ENCODE data around the gene KRT6A. TPM values are rescaled to one million over a fixed set of nuclear protein-coding genes. Genes with fewer than 3 reads are reported as not detected.

KRT6A gene
- total and polyA plus RNA-seq, 9 of the 15 experiments (the other 6 are each of a cell fraction or from before 2014, with no cell fraction given) = 0.26 TPM; not detected in 8

DNA sequence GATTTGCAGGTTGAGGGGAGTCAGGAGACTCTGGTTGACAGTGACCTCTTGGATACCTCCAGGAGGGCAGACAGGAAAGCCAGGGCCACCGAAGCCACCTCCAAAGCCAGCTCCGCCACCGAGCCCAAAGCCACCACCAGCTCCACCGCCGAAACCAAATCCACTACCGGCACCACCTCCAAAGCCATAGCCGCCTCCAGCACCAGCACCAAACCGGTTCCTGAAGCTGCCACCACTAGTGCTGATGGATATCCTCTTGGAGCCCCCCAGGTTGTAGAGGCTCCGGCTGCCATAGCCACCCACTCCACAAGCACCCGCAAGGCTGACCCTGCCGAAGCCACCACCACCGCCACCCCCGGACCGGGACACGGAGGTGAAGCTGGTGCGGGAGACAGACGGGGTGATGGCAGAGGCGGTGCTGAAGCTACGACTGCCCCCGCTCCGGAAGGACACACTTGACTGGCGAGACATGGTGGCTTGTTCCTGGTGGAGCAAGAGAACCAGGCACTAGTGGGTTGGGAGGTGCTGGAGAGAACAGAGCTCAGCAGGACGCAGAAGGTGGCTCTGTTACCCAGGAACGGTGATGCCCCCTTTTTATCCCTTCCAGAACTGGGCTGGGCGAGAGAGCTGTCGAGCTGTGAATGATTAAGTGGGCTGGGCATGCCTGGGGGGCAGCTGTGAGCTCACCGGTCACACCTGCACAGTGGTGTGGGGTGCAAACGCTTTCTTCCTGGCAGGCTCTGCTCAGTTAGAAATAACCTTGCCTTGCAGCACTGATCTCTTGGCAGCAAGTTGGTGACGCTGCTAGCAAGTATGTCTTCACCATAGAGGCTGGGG, 27.0 kb upstream of the KRT6A start, which contains the start of gene KRT5:
Gene KRT5, minus strand, starts transcription at position 569 of the 837 bp plus-strand sequence. Its CDS starts 98 bp downstream, at position 471.
- Histone ChIP-seq H3K4me2 (ENCODE audit: insufficient read depth, low read length) (no peak within 1 kb of the TSS), H3K79me2 (ENCODE audit: control insufficient read depth, insufficient read depth, low read length) (no peaks in the 10 kb centered on the region), H3K36me3 (ENCODE audit: control insufficient read depth, insufficient read depth, low read length) (no peaks in the 10 kb centered on the region), H3K9me1 (ENCODE audit: control insufficient read depth, insufficient read depth, low read length) (no peaks in the 10 kb centered on the region), H3K9me3 (replicated peaks; ENCODE audit: control insufficient read depth, insufficient read depth, low read depth, low read length) (no peaks in the 10 kb centered on the region), H3K4me1 (replicated peaks in 1 of 2; ENCODE audit: control insufficient read depth in 2 of 2, insufficient read depth in 2 of 2, low read length in 2 of 2) (no peaks in the 10 kb centered on the region; a peak in 1 of 5 replicates), H4K20me1 (replicated peaks; ENCODE audit: control insufficient read depth, insufficient read depth, low read length) (peaks cover 4% of the 10 kb centered on the region; the same call in 1 of the 2 replicates), H3K4me3 (no peak within 1 kb of the TSS), H3K27ac (ENCODE audit: extremely low read depth, low read depth, low read length) (no peak within 1 kb of the TSS), H3K9ac (ENCODE audit: insufficient read depth in 1 of 2, low read depth in 2 of 2, low read length in 2 of 2) (no peak within 1 kb of the TSS), H3K27me3 (ENCODE audit: control insufficient read depth in 2 of 2, insufficient read depth in 2 of 2, low read length in 2 of 2) (peaks cover 21 to 79% of the 10 kb centered on the region in 2 experiments; a peak in 4 of 5 replicates), H2AFZ (ENCODE audit: low read depth, low read length) (no peak within 1 kb of the TSS)
- DNase-seq (ENCODE audit: extremely low read depth in 1 of 4, low spot score in 3 of 4) (no peak), ATAC-seq (no peak), FAIRE-seq (no peak)
- 3% methylated on average over 29 of the region's 29 CpGs for WGBS (ENCODE audit: insufficient coverage, low coverage, missing lambda C conversion rate)
- intact Hi-C loops (cut with micrococcal nuclease) = no loop called here
- CTCF ChIA-PET (ENCODE audit: low intra/inter-chr PET ratio) = no interaction called here
- BruUV-seq (replicated peaks) = no TSS peak
- POLR2A ChIA-PET = interaction anchor here (0.6 to 1.7 kb wide), 3 partner anchors 9 to 20 kb away, joined by 3 to 6 read pairs (median 3); no protein-coding TSS in a partner anchor
- no peak for TF ChIP-seq ZNF511 (CRISPR knock-in tag; IDR thresholded peaks at IDR 0.05)
- TF ChIP-seq BMI1 (IDR thresholded peaks at IDR 0.05; ENCODE audit: low read length) = no peak
- TF ChIP-seq PYGO2 (tag; IDR thresholded peaks at IDR 0.05) = no peak
- no peak for TF ChIP-seq TBL1XR1 (IDR thresholded peaks at IDR 0.05; ENCODE audit: low read length in 2 of 2)
- TF ChIP-seq NFATC3 (IDR thresholded peaks at IDR 0.05) = no peak
- no peak for TF ChIP-seq SIN3B (IDR thresholded peaks at IDR 0.05; ENCODE audit: low read depth)
- TF ChIP-seq ZNF77 (CRISPR knock-in tag; IDR thresholded peaks at IDR 0.05) = no peak
- TF ChIP-seq NONO (IDR thresholded peaks at IDR 0.05; ENCODE audit: low read depth in 2 of 2, low read length in 1 of 2) = no peak
- no peak for TF ChIP-seq KDM5B (IDR thresholded peaks at IDR 0.05; ENCODE audit: insufficient replicate concordance, low read depth, low read length)
- in situ Hi-C loops (cut with MboI) = no loop called here
